Activated naive CD4-positive, alpha-beta T cell treated with anti-CD3 and anti-CD28 coated beads for 36 hours (primary cell): ENCODE results near the gene EDN2. TPM values are rescaled to one million over a fixed set of nuclear protein-coding genes. Genes with fewer than 3 reads are reported as not detected.

Experiments used
- CTCF ChIA-PET: fragments of 350-600 bp; sonication (Branson Sonifier 250); formaldehyde crosslinking; loops from one replicate; lab custom pipeline; 2021; ENCODE audit warnings: antibody characterized with exemption; lab: Charles Lee
- DNase-seq: peaks from one replicate; pipeline ENCODE4 v3.0.0-alpha.2; 2020
- H3K27ac Mint-ChIP-seq: one replicate; pipeline ENCODE4 v1.8.0; 2021; ENCODE audit warnings: mild to moderate bottlenecking, mixed read lengths
- H3K27me3 Mint-ChIP-seq: one replicate; pipeline ENCODE4 v1.8.0; 2021; ENCODE audit warnings: low read depth, mixed read lengths
- H3K36me3 Mint-ChIP-seq: one replicate; pipeline ENCODE4 v1.8.0; 2021; ENCODE audit warnings: low read depth, mixed read lengths
- H3K4me1 Mint-ChIP-seq: one replicate; pipeline ENCODE4 v1.8.0; 2021; ENCODE audit warnings: low read depth, mixed read lengths
- H3K4me3 Mint-ChIP-seq: one replicate; pipeline ENCODE4 v1.8.0; 2021; ENCODE audit warnings: mild to moderate bottlenecking, moderate library complexity, mixed read lengths
- H3K9me3 Mint-ChIP-seq: one replicate; pipeline ENCODE4 v1.8.0; 2021; ENCODE audit warnings: mixed read lengths
- intact Hi-C: fragments of 100-400 bp; cut with micrococcal nuclease; formaldehyde crosslinking; loops from one replicate; pipeline ENCODE4 v1.15.1; 2023
- total RNA-seq, 2 experiments: library from RNA; stranded (reverse); gene quantifications; one replicate each; pipeline ENCODE4 v1.2.3, GENCODE V29; 2021

Gene EDN2
- not detected for total RNA-seq

- Mint-ChIP-seq H3K4me1 (peaks cover 14% of the 10 kb centered on the region), H3K4me3 (no peak within 1 kb of the TSS), H3K27ac (no peak within 1 kb of the TSS), H3K27me3 (peaks cover 22% of the 10 kb centered on the region), H3K36me3 (no peaks in the 10 kb centered on the region), H3K9me3 (no peaks in the 10 kb centered on the region)
- intact Hi-C loops = no loop called here
- CTCF ChIA-PET = interaction anchor here (1.1 kb wide), 1 partner anchor 10 kb away, joined by 6 read pairs; no protein-coding TSS in a partner anchor
- peak; percentile 33 for DNase-seq
Measured at GRCh38 chr1:41484402-41485241, at the start of gene EDN2. Gene EDN2 (minus strand): TSS chr1:41484683. CDS start chr1:41484601, 82 bp downstream.

- CTCF ChIA-PET = interaction anchor here (0.9 kb wide), 1 partner anchor 18 kb away, joined by 3 read pairs; no protein-coding TSS in a partner anchor
Measured at GRCh38 chr1:41533731-41534080, 49.2 kb upstream of the EDN2 start.

GRCh38 chr1:41533016-41533730, 48.7 kb upstream of the EDN2 start:
- Mint-ChIP-seq H3K9me3 (no peaks in the 10 kb centered on the region), H3K36me3 (peaks cover 42% of the 10 kb centered on the region), H3K27me3 (no peaks in the 10 kb centered on the region), H3K4me3 (no peak overlapping the region), H3K4me1 (no peaks in the 10 kb centered on the region), H3K27ac (no peak overlapping the region)
- no peak for DNase-seq
- intact Hi-C loops = no loop called here
- CTCF ChIA-PET = interaction anchor here (0.5 to 0.9 kb wide), 2 partner anchors 17 to 270 kb away, joined by 3 read pairs; no protein-coding TSS in a partner anchor

More at GRCh38 chr1:41533731-41534080, 49.2 kb upstream of the EDN2 start:
- H3K27ac Mint-ChIP-seq = no peak overlapping the region
- DNase-seq = no peak
- peaks cover 42% of the 10 kb centered on the region for H3K36me3 Mint-ChIP-seq
- intact Hi-C loops = no loop called here
- no peaks in the 10 kb centered on the region for H3K9me3 Mint-ChIP-seq
- H3K27me3 Mint-ChIP-seq = no peaks in the 10 kb centered on the region
- no peaks in the 10 kb centered on the region for H3K4me1 Mint-ChIP-seq
- no peak overlapping the region for H3K4me3 Mint-ChIP-seq

GRCh38 chr1:41532206-41532975, 47.9 kb upstream of the EDN2 start:
- H3K4me1 Mint-ChIP-seq = no peaks in the 10 kb centered on the region
- no peaks in the 10 kb centered on the region for H3K27me3 Mint-ChIP-seq
- H3K27ac Mint-ChIP-seq = no peak overlapping the region
- H3K4me3 Mint-ChIP-seq = no peak overlapping the region
- no peaks in the 10 kb centered on the region for H3K9me3 Mint-ChIP-seq
- DNase-seq = no peak
- CTCF ChIA-PET = interaction anchor here (0.5 kb wide), 1 partner anchor 270 kb away, joined by 3 read pairs; no protein-coding TSS in a partner anchor
- intact Hi-C loops = no loop called here
- peaks cover 36% of the 10 kb centered on the region for H3K36me3 Mint-ChIP-seq

GRCh38 chr1:41530411-41530810, 45.9 kb upstream of the EDN2 start:
- H3K36me3 Mint-ChIP-seq = peaks cover 30% of the 10 kb centered on the region
- no peaks in the 10 kb centered on the region for H3K9me3 Mint-ChIP-seq
- intact Hi-C loops = no loop called here
- no peaks in the 10 kb centered on the region for H3K27me3 Mint-ChIP-seq
- H3K27ac Mint-ChIP-seq = no peak overlapping the region
- no peaks in the 10 kb centered on the region for H3K4me1 Mint-ChIP-seq
- DNase-seq = no peak
- H3K4me3 Mint-ChIP-seq = no peak overlapping the region
- CTCF ChIA-PET = no interaction called here

- Mint-ChIP-seq H3K4me1 (no peaks in the 10 kb centered on the region), H3K36me3 (peaks cover 31% of the 10 kb centered on the region), H3K27ac (no peak overlapping the region), H3K4me3 (no peak overlapping the region), H3K27me3 (no peaks in the 10 kb centered on the region), H3K9me3 (no peaks in the 10 kb centered on the region)
- no peak for DNase-seq
- intact Hi-C loops = no loop called here
- CTCF ChIA-PET = no interaction called here
Measured at GRCh38 chr1:41529621-41530395, 45.3 kb upstream of the EDN2 start.

- no peak for DNase-seq
- no peaks in the 10 kb centered on the region for H3K4me1 Mint-ChIP-seq
Measured at GRCh38 chr1:41528726-41529605, 44.5 kb upstream of the EDN2 start.

GRCh38 chr1:41528106-41528505, 43.6 kb upstream of the EDN2 start:
- Mint-ChIP-seq H3K4me3 (no peak overlapping the region), H3K27ac (no peak overlapping the region), H3K4me1 (no peaks in the 10 kb centered on the region)

More at GRCh38 chr1:41528726-41529605, 44.5 kb upstream of the EDN2 start:
- intact Hi-C loops = no loop called here
- Mint-ChIP-seq H3K27ac (no peak overlapping the region), H3K9me3 (no peaks in the 10 kb centered on the region), H3K4me3 (no peak overlapping the region), H3K27me3 (no peaks in the 10 kb centered on the region), H3K36me3 (peaks cover 29% of the 10 kb centered on the region)
- CTCF ChIA-PET = no interaction called here

GRCh38 chr1:41526956-41527561, 42.6 kb upstream of the EDN2 start:
- Mint-ChIP-seq H3K27me3 (no peaks in the 10 kb centered on the region), H3K27ac (no peak overlapping the region), H3K9me3 (no peaks in the 10 kb centered on the region), H3K4me3 (no peak overlapping the region), H3K4me1 (no peaks in the 10 kb centered on the region), H3K36me3 (peaks cover 32% of the 10 kb centered on the region)
- intact Hi-C loops = no loop called here
- DNase-seq = no peak
- CTCF ChIA-PET = no interaction called here

More at GRCh38 chr1:41528106-41528505, 43.6 kb upstream of the EDN2 start:
- no peaks in the 10 kb centered on the region for H3K9me3 Mint-ChIP-seq
- no peaks in the 10 kb centered on the region for H3K27me3 Mint-ChIP-seq
- no peak for DNase-seq
- CTCF ChIA-PET = no interaction called here
- peaks cover 29% of the 10 kb centered on the region for H3K36me3 Mint-ChIP-seq
- intact Hi-C loops = no loop called here

GRCh38 chr1:41525891-41526587, 41.6 kb upstream of the EDN2 start:
- Mint-ChIP-seq H3K4me1 (no peaks in the 10 kb centered on the region), H3K36me3 (peaks cover 31% of the 10 kb centered on the region), H3K27ac (no peak overlapping the region), H3K9me3 (no peaks in the 10 kb centered on the region), H3K27me3 (no peaks in the 10 kb centered on the region), H3K4me3 (no peak overlapping the region)
- intact Hi-C loops = no loop called here
- CTCF ChIA-PET = no interaction called here
- no peak for DNase-seq
